ENCODE data around the gene CBARP.
A peak's percentile ranks its signal among the peaks of the same experiment; 100 is the strongest.

The CBARP gene

GRCh38 chr19:1275976-1276627, 38.3 kb upstream of the CBARP start:
- DNase-seq (ENCODE audit: low spot score) (no peak), FAIRE-seq (no peak)

DNA sequence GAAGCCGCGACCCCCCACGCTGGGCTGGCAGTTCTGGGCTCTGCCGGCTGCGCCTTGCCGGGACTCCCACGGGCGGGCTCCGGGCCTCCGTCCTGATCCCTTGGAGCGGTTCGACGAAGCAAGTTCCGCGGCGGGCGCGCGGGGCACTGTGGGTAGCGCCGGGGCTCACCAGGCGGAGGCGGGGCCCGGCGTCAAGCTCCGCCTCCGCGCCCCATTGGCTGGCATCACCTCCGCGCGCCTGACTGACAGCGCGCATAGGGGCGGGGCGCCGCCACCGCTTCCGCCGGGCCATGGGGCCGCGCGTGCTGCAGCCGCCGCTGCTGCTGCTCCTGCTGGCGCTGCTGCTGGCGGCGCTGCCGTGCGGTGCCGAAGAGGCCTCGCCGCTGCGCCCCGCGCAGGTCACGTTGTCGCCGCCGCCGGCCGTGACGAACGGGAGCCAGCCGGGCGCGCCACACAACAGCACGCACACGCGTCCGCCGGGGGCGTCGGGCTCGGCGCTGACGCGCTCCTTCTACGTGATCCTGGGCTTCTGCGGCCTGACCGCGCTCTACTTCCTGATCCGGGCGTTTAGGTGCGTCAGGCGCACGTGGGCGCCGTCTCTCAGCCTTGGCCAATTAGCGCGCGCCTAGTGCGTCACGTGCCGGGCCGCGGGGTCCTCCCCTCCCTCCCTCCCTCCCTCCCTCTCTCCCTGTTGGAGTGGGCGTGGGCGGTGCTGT, 37.6 kb upstream of the CBARP start, which contains the start of gene FAM174C:
Gene FAM174C (plus strand): TSS at position 271 of the 716 bp plus-strand sequence. CDS start 20 bp downstream, at position 291.
- DNase-seq (ENCODE audit: low spot score) (peak; percentile 95), FAIRE-seq (no peak)

- FAIRE-seq (no peak), DNase-seq (ENCODE audit: low spot score) (no peak)
Observed at GRCh38 chr19:1274852-1275259, 37.1 kb upstream of the CBARP start.

DNA sequence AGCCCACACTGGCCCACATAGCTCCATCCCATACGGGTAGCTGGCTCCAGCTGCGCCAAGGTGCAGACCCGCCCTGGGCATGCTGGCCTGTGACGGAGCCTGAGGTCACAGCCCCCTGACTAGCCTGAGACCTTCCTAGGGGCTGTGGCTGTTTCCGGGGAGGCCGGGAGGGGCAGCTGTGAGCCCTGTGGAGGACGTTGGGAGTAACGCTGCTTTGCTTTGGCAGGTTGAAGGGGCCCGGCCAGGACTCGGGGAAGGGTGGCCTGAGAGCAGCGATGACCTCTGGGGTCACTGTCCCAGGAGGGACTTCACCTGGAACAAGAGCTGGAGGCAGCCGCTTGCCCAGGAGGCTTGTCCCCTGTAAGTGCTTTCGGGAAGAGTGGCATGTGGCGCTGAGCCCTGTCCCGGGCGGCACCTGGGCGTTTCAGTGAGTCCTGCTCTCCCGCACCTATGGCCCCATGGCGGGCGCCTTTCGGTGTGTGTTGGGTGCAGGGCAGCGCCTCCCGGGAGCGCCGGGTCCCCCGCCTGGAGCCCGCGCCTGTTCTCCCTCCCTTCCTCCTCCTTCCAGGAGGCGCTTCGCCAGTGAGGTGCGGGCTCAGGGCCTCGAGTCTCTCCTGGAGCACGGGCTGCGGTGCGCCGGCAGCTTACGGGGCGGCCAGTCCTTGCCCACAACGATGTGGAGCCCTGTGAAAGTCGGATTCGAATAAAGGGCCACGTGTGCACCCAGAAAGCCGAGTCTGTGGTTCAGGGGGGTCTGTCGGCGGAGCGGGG, 36.5 kb upstream of the CBARP start:
- FAIRE-seq (no peak), DNase-seq (ENCODE audit: low spot score) (no peak)

DNA sequence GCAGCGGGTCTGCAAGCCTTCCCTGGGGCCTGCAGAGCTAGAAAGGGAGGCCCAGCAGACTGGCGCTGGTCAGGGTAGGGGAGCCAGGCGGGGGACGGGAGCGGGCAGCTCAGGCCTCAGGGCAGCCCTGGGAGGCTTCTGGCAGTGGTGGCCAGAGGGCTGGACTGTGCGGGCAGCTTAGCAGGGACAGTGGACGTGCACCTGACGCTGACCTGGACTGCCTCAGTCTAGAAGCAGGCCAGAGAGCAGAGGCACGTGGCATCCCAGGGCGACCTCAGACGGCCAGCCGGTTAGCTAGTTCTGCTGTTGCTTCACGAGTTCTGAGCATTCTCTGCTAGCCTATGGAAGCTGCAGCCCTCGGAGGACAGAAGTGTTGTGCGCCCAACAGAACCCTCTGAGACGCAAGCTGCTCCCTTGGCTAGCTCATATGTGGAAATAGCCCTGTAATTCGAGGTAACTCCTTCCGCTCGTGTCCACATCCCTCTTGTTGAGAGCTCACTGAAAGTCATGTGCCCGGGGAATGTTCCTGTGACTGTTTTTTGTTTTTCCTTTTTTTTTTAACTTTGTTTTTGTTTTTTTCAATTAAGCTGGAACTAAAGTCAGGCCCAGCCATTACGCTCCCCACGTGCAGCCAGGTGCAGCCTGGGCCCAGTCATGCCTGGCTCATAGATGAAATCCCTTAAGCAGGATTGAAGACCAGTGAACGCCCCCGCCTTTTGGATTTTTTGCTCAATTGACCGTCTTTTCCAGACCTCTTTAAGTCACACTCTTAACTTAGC, 35.6 kb upstream of the CBARP start:
- FAIRE-seq (no peak), DNase-seq (ENCODE audit: low spot score) (no peak)

DNA sequence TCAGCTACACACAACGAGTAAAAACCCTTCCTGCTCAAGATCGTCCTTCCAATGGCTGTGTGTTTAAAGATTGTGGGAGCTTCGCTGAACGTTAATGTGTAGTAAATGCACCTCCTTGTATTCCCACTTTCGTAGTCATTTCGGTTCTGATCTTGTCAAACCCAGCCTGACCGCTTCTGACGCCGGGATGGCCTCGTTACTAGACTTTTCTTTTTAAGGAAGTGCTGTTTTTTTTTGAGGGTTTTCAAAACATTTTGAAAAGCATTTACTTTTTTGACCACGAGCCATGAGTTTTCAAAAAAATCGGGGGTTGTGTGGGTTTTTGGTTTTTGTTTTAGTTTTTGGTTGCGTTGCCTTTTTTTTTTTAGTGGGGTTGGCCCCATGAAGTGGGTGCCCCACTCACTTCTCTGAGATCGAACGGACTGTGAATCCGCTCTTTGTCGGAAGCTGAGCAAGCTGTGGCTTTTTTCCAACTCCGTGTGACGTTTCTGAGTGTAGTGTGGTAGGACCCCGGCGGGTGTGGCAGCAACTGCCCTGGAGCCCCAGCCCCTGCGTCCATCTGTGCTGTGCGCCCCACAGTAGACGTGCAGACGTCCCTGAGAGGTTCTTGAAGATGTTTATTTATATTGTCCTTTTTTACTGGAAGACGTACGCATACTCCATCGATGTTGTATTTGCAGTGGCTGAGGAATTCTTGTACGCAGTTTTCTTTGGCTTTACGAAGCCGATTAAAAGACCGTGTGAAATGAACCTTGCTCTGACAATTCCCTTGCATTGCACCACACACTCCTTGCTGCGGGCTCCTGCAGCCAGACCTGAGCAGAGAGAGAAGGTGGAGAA, 34.8 kb upstream of the CBARP start:
- FAIRE-seq (no peak), DNase-seq (ENCODE audit: low spot score) (no peak)

DNA sequence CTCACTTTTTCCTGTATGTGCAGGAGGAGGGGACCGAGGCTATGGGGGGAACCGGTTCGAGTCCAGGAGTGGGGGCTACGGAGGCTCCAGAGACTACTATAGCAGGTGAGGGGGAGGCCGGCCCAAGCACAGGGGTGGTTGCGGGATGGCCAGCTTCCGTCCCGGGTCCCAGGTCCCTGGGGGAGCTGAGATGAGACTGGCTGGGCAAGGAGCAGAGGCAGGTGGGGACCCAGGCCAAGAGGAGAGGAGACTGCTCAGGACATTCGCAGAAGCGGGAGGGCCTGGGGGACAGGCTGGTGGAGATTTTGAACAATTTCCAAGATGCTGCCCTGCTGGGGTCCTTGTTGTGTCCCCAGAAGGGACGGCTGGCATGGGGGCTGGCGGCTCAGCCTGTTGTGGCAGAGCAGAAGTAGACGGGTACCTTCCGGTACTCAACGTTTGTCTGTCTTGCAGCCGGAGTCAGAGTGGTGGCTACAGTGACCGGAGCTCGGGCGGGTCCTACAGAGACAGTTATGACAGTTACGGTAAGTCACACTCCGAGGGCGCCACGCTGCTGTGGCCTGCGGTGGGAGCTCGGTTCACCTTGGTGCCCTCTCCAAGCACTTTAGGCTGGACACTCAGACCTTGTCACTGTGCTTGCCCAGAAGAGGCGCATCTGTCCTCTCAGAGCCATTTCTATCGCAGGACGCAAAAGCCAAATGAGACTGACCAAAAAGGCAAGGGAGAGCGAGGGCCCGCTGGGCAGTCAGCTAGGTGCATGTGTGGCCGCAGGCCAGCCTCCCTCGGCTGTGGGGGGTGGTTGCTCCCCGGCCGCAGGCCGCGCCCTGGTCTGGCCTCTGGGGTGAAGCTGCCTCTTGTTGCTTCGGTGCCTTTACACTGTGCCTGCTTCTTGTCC, 34.0 kb upstream of the CBARP start:
- FAIRE-seq (no peak), DNase-seq (ENCODE audit: low spot score) (no peak)

- no peak for FAIRE-seq
Observed at GRCh38 chr19:1270854-1271527, 33.2 kb upstream of the CBARP start.

DNA sequence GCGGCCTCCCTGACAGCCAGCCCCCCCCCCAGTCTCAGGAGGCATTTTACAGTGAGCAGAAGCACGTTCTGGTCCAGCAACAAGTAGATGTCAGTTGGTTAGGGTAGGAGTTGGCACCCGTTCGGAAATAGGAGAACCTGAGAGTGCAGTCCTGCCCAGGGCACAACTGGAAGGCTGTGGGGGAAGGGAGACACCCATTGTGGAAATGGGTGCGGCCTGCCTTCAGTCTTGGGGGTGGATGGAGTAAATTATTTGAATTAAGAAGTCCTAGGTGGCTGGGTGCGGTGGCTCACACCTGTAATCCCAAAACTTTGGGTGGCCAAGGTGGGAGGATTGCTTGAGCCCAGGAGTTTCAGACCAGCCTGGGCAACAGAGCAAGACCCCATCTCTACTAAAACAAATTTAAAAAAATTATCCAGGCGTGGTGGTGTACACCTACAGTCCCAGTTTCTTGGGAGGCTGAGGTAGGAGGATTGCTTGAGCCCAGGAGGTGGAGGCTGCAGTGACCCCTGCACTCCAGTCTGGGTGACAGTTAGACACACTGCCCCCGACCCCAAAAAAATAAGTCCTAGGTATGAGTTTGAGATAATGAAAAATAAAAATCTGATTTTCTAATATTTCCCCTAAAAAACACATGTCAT, 32.5 kb upstream of the CBARP start:
- DNase-seq (ENCODE audit: low spot score) (no peak), FAIRE-seq (no peak)

More at GRCh38 chr19:1270854-1271527, 33.2 kb upstream of the CBARP start:
- no peak for DNase-seq (ENCODE audit: low spot score)

GRCh38 chr19:1269478-1270212, 31.8 kb upstream of the CBARP start:
- DNase-seq (ENCODE audit: low spot score) (peak; percentile 82), FAIRE-seq (peak; percentile 10)

DNA sequence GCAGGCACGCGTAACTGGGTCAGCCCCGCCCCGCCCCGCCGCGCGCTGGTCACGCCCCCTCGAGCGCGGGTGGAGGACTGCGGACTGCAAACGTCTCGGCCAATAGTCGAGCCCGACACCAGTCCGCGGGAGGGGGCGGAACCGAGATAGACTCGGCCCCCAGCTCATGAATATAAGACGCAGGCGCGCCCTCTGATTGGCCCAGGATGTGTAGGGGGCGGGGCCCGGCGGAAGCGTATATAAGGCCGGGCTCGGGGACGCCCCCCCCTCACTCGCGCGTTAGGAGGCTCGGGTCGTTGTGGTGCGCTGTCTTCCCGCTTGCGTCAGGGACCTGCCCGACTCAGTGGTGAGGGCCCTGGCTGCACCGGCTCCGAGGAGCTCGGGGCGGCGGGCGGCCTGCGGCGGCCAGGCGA, 31.3 kb upstream of the CBARP start, which contains the start of gene CIRBP:
Gene CIRBP (plus strand): TSS at position 268 of the 413 bp plus-strand sequence. CDS start 1,602 bp downstream, outside the sequence.
- DNase-seq (ENCODE audit: low spot score) = peak; percentile 98
- FAIRE-seq = peak; percentile 86

- FAIRE-seq = no peak
- DNase-seq (ENCODE audit: low spot score) = no peak
Observed at GRCh38 chr19:1268226-1269064, 30.6 kb upstream of the CBARP start.

DNA sequence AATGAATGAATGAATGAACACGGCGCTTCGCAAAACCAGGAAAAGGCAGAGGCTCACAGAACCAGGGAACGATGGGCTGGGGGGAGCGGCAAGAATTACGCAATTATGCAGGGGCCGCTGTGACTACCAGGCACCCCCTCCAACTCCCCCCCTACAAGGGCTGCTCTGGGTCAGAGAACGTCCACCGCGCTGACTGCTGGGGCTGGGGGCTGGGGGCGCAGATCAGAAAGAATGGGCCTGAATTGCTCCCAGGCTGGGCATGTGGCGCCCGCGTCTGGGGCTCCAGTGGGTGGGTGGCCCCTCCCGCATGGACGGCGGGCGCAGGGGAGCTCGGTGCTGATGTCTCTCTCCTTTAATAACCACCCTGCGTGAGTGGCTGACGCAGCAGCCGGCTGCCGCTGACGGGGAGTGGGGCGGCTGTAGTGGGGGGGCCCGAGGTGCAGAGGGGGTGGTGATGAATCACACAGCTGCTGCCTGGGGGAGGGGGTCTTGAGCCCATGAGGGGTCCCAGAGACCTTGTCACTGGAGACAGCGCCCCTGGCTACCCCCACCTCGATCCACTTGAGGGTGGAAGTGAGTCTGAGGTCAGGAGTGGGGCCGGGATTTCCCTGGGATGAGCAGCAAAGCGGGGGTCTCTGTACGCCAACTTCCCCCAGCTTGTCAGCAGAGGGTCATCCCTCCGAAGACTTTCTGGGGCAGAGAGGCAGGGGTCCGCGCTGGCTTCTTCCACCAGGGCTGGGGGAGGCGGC, 29.8 kb upstream of the CBARP start:
- FAIRE-seq (no peak), DNase-seq (ENCODE audit: low spot score) (no peak)

GRCh38 chr19:1266916-1267476, 29.2 kb upstream of the CBARP start:
- DNase-seq (ENCODE audit: low spot score) = peak; percentile 21

DNA sequence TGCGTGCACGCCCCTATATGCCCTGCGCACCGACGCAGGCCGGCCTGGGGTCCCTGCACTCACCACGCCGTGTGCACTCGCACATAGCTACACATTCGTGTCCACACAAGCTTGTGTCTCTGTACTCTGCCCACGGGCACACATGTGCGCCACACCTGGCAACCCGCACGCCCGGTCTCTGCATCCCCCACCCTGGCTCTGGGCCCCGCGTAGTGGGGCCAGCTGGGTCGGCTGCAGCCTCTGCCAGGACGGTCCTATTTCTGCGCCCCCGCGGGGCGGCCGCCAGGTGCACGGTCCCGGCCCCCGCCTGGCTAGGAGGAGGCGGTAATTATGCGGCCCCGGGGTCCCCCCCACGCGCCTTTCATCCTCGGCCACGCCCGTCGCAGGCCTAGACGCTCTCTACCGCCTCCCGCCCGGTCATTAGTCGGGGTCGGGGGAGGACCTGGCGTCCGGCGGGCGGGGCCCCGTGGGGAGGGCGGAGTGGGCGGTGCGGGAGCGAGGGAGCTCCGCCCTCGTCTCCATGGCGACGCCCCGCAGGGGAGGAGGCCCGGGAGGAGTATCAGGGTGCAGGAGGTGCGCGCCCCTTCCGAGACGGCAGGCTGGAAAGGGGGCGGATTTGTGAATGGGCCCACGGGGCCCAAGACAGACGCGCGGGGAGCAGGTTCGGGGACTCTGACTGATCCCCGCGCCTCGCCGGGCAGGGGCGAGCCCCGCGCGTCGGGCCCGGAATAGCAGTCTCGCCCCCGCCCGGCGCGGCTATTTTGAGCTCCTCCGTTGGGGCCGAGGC, 28.5 kb upstream of the CBARP start:
- peak; percentile 82 for DNase-seq (ENCODE audit: low spot score)
- FAIRE-seq = no peak

More at GRCh38 chr19:1266916-1267476, 29.2 kb upstream of the CBARP start:
- no peak for FAIRE-seq

All from RCC 7860 (cell line).